Activated T-helper 1 cell treated with anti-CD3 and anti-CD28 coated beads, Interleukin-12 subunit alpha, Interleukin-12 subunit beta, Interleukin-2, Interleukin-4 antibody, amounts not matched to agents 30 ng/mL and 10 ng/mL and 1 ng/mL, durations not matched to agents 14 hours and 24 hours and 36 hours (primary cell): Measurements from ENCODE around the gene KIDINS220. TPM values are rescaled to one million over a fixed set of nuclear protein-coding genes. Genes with fewer than 3 reads are reported as not detected.

Experiments used
- DNase-seq: peaks from one replicate; pipeline ENCODE4 v3.0.0; 2021; ENCODE audit warnings: low spot score
- H3K27ac Mint-ChIP-seq: one replicate; pipeline ENCODE4 v1.8.0; 2021; ENCODE audit warnings: mild to moderate bottlenecking, mixed read lengths
- H3K27me3 Mint-ChIP-seq: one replicate; pipeline ENCODE4 v1.8.0; 2022; ENCODE audit warnings: mild to moderate bottlenecking, moderate library complexity, mixed read lengths; ENCODE audit not compliant: insufficient read depth
- H3K36me3 Mint-ChIP-seq: one replicate; pipeline ENCODE4 v1.8.0; 2021; ENCODE audit warnings: low read depth, mixed read lengths
- H3K4me1 Mint-ChIP-seq: one replicate; pipeline ENCODE4 v1.8.0; 2021; ENCODE audit warnings: low read depth, mixed read lengths
- H3K4me3 Mint-ChIP-seq: one replicate; pipeline ENCODE4 v1.8.0; 2021; ENCODE audit warnings: mild to moderate bottlenecking, moderate library complexity, mixed read lengths
- H3K9me3 Mint-ChIP-seq: one replicate; pipeline ENCODE4 v1.8.0; 2021; ENCODE audit warnings: mixed read lengths
- intact Hi-C: fragments of 100-400 bp; cut with micrococcal nuclease; formaldehyde crosslinking; loops from one replicate; pipeline ENCODE4 v1.15.1; 2024
- total RNA-seq: library from RNA; stranded (reverse); gene quantifications from 2 replicates; pipeline ENCODE4 v1.2.3, GENCODE V29; 2022

Gene KIDINS220
- total RNA-seq, 1 donor from 2014 or later = 24.5 TPM

DNA sequence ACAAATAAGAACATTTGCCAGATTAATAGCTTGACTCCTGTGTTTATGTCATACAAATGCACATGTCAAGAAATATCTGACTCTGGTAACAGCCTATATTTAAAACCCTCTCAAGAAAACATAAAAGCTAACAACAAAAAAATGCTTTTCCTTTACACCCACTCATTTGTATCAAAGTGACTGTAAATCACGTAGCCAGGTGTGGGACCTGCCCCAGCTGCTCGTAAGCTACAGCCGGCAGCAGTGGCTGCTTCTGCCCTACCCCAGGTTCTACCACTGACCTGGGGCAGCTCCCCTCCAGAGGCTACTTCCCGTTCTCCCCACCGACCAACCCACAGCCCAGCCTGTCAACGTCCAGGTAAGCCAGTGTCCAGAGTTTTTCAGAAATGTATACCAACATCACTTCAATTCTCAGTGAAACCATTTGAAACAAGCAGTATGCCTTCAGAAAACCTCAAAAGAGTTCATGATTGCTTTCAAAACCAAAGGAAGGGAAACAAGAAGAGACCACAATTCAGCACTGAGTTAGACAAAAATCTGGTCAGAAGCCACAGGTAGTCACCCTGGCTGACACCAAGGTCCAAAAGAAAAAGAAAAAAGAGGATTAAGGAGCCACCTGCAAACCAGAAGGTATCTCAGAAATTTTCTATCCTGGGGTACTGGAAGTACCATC lies 40.4 kb downstream of the KIDINS220 start:
- H3K9me3 Mint-ChIP-seq = no peaks in the 10 kb centered on the region
- H3K36me3 Mint-ChIP-seq = peaks cover 50% of the 10 kb centered on the region
- H3K27ac Mint-ChIP-seq = peak overlapping the region; percentile 15
- H3K4me3 Mint-ChIP-seq = peak overlapping the region; percentile 56
- peaks cover 17% of the 10 kb centered on the region for H3K4me1 Mint-ChIP-seq
- peak; percentile 8 for DNase-seq
- intact Hi-C loops = loop anchor here (1.0 kb wide), 1 partner anchor 7 kb away; no protein-coding TSS in a partner anchor
- no peaks in the 10 kb centered on the region for H3K27me3 Mint-ChIP-seq

DNA sequence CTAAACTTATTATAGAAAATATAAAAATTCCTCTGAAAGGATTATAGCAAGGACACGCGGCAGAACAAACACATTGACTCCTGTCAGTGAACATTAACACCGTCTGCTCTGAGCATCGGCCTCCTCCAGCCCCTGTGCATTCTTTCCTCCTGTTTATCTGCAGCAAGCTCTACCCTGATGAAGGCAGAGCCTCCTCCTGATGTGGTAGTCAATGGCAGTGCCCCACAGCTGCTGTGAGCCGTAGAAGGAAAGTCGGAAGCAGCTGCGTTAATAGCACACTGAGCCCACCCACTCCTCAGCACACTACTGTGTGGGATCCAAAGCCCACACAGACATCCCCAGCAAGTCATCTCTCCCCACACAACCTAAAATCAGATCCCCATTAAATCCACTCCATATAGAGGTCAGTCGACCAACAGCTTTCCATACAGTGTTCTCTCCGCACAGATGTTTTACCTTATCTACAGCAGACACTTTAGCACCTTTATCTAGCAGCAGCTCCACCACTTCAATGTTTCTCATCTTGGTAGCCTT lies 41.0 kb downstream of the KIDINS220 start:
- no peak overlapping the region for H3K27ac Mint-ChIP-seq
- intact Hi-C loops = loop anchor here (1.0 kb wide), 1 partner anchor 8 kb away; no protein-coding TSS in a partner anchor
- H3K4me1 Mint-ChIP-seq = peaks cover 16% of the 10 kb centered on the region
- H3K9me3 Mint-ChIP-seq = no peaks in the 10 kb centered on the region
- DNase-seq = no peak
- peaks cover 43% of the 10 kb centered on the region for H3K36me3 Mint-ChIP-seq
- no peaks in the 10 kb centered on the region for H3K27me3 Mint-ChIP-seq
- H3K4me3 Mint-ChIP-seq = no peak overlapping the region

DNA sequence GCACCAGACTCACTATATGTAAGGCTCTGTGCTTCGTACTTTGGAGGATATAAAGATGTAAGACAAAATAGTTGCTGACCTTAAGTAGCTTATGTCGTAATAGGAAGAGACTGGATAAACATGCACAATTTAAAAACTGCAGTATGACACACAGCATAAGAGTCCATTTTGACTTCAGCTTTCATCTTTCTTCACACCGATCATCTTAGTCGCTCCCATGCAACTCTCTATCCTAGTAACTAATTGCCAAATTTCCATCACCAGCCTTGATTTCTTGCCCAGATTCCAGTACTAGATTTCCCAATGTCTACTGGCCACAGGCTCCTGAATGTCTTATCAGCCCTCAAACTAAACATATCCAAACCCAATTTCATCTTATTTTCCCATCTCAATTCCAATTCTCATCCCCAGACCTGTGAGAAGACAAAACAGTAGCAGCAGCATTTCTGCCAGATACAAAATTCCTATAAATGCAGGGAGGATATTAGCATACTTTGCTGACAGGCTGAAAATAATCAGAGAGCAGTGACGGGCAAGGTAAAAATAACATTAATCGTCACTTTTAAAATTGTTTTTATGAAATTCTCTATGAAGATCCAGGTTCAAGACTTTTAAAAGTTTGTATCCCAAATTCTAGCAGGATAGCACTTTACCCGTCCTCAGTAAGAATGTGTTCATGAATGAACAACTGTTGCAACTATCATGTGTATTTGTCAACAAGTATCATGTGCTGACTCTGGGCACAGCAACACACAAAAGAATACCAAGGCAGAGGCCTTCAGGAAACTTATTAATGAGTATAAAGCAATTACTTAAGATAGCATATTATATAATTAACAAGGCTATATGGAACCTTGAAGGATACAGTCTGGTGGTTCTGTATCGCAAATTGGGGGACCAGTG lies 42.2 kb downstream of the KIDINS220 start:
- Mint-ChIP-seq H3K27me3 (no peaks in the 10 kb centered on the region), H3K9me3 (no peaks in the 10 kb centered on the region), H3K4me1 (peaks cover 16% of the 10 kb centered on the region), H3K4me3 (no peak overlapping the region), H3K27ac (no peak overlapping the region), H3K36me3 (peaks cover 45% of the 10 kb centered on the region)
- intact Hi-C loops = no loop called here
- no peak for DNase-seq

DNA sequence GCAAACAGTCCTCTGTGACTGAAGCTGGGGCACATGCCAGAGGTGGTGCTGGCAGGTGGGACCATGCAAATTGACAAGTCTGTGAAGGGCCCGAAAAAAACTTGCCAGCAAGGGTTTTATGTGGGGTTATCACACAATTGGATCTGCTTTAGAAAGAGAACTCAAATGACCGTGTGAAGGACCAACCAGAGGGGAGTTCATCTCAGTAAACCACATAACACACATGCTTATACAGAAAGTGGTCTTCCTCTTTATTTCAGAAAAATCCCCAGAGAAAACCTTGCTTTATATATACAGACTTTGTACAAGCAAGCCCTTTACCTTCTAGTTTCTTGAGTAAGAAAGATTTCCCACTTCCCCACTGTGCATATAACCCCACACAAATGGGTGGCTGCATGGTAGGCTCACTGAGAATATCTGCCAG lies 46.7 kb downstream of the KIDINS220 start:
- no peak for DNase-seq
- no peak overlapping the region for H3K27ac Mint-ChIP-seq
- H3K36me3 Mint-ChIP-seq = peaks cover 37% of the 10 kb centered on the region
- intact Hi-C loops = no loop called here
- H3K4me1 Mint-ChIP-seq = no peaks in the 10 kb centered on the region
- H3K4me3 Mint-ChIP-seq = no peak overlapping the region
- H3K27me3 Mint-ChIP-seq = no peaks in the 10 kb centered on the region
- no peaks in the 10 kb centered on the region for H3K9me3 Mint-ChIP-seq

GRCh38 chr2:8786463-8786862 lies 51.0 kb downstream of the KIDINS220 start:
- intact Hi-C loops = no loop called here
- no peaks in the 10 kb centered on the region for H3K4me1 Mint-ChIP-seq
- no peak for DNase-seq
- no peaks in the 10 kb centered on the region for H3K27me3 Mint-ChIP-seq
- no peaks in the 10 kb centered on the region for H3K9me3 Mint-ChIP-seq
- H3K27ac Mint-ChIP-seq = no peak overlapping the region
- H3K4me3 Mint-ChIP-seq = no peak overlapping the region
- H3K36me3 Mint-ChIP-seq = peaks cover 45% of the 10 kb centered on the region

- H3K27ac Mint-ChIP-seq = no peak overlapping the region
- no peaks in the 10 kb centered on the region for H3K9me3 Mint-ChIP-seq
- H3K36me3 Mint-ChIP-seq = peaks cover 45% of the 10 kb centered on the region
- intact Hi-C loops = no loop called here
- no peaks in the 10 kb centered on the region for H3K4me1 Mint-ChIP-seq
- H3K27me3 Mint-ChIP-seq = no peaks in the 10 kb centered on the region
- no peak for DNase-seq
- H3K4me3 Mint-ChIP-seq = no peak overlapping the region
Observed at GRCh38 chr2:8779795-8780671, 57.4 kb downstream of the KIDINS220 start.

- Mint-ChIP-seq H3K27me3 (no peaks in the 10 kb centered on the region), H3K4me1 (no peaks in the 10 kb centered on the region), H3K9me3 (no peaks in the 10 kb centered on the region), H3K27ac (no peak overlapping the region), H3K36me3 (peaks cover 38% of the 10 kb centered on the region), H3K4me3 (no peak overlapping the region)
- intact Hi-C loops = no loop called here
- no peak for DNase-seq
Observed at GRCh38 chr2:8774371-8774770, 63.0 kb downstream of the KIDINS220 start.

DNA sequence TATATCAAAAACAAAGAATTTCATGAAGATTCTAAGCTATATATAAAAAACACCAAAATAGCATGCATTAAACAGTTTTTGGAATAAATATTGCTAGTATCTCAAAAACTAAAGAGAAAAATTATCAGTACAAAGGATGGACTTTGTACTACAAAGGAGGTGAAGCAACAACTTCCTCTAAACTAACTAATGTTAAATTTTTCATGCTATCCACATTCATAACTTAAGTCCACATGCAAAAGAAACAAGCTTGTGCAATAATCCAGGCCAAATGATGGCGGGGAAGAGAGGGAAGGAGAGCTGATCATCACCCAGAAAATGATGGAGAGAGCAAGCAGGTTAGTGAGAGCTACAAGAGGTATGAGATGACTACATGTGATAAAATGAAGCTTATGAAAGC lies 70.1 kb downstream of the KIDINS220 start:
- H3K36me3 Mint-ChIP-seq = peaks cover 20% of the 10 kb centered on the region
- no peaks in the 10 kb centered on the region for H3K27me3 Mint-ChIP-seq
- intact Hi-C loops = no loop called here
- no peak overlapping the region for H3K4me3 Mint-ChIP-seq
- H3K9me3 Mint-ChIP-seq = no peaks in the 10 kb centered on the region
- no peaks in the 10 kb centered on the region for H3K4me1 Mint-ChIP-seq
- DNase-seq = no peak
- no peak overlapping the region for H3K27ac Mint-ChIP-seq

- H3K9me3 Mint-ChIP-seq = peaks cover 3% of the 10 kb centered on the region
- intact Hi-C loops = loop anchor here (1.0 to 5.0 kb wide), 5 partner anchors 75 to 1664 kb away; no protein-coding TSS in a partner anchor
- H3K4me3 Mint-ChIP-seq = no peak overlapping the region
- H3K36me3 Mint-ChIP-seq = peaks cover 15% of the 10 kb centered on the region
- H3K4me1 Mint-ChIP-seq = no peaks in the 10 kb centered on the region
- DNase-seq = no peak
- H3K27me3 Mint-ChIP-seq = no peaks in the 10 kb centered on the region
- no peak overlapping the region for H3K27ac Mint-ChIP-seq
Observed at GRCh38 chr2:8761529-8762164, 75.8 kb downstream of the KIDINS220 start.

- Mint-ChIP-seq H3K36me3 (peaks cover 24% of the 10 kb centered on the region), H3K27me3 (no peaks in the 10 kb centered on the region), H3K4me3 (no peak overlapping the region), H3K9me3 (peaks cover 16% of the 10 kb centered on the region), H3K27ac (no peak overlapping the region), H3K4me1 (no peaks in the 10 kb centered on the region)
- DNase-seq = no peak
- intact Hi-C loops = no loop called here
Observed at GRCh38 chr2:8756716-8757115, 80.7 kb downstream of the KIDINS220 start.

DNA sequence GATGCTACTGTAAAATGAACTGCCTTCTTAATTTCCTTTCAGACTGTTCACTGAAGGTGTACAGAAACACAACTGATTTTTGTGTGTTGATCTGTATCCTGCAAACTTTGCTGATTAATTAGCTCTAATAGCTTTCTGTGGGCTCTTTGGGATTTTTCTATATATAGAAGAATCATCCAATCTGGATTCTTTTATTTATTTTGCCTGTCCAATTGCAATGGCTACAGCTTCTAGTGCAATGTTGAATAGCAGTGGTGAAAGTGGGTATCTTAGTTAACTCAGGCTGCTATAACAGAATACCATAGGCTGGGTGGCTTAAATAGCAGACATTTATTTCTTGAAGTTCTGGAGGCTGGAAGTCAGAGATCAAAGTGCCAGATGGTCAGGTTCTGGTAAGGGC lies 81.2 kb downstream of the KIDINS220 start:
- Mint-ChIP-seq H3K4me3 (no peak overlapping the region), H3K36me3 (peaks cover 24% of the 10 kb centered on the region), H3K27me3 (no peaks in the 10 kb centered on the region), H3K9me3 (peaks cover 16% of the 10 kb centered on the region), H3K27ac (no peak overlapping the region), H3K4me1 (no peaks in the 10 kb centered on the region)
- intact Hi-C loops = no loop called here
- DNase-seq = no peak
